ENCODE measurements around the gene SLC7A5. TPM values are rescaled to one million over a fixed set of nuclear protein-coding genes. Genes with fewer than 3 reads are reported as not detected.
"Not testable (repeated sequence)": the region's sequence is repeated elsewhere in the genome, so short reads cannot be mapped to it uniquely, and the experiment has no call there.

SLC7A5 gene
- total RNA-seq, 1 donor from 2014 or later = 127 TPM

DNA sequence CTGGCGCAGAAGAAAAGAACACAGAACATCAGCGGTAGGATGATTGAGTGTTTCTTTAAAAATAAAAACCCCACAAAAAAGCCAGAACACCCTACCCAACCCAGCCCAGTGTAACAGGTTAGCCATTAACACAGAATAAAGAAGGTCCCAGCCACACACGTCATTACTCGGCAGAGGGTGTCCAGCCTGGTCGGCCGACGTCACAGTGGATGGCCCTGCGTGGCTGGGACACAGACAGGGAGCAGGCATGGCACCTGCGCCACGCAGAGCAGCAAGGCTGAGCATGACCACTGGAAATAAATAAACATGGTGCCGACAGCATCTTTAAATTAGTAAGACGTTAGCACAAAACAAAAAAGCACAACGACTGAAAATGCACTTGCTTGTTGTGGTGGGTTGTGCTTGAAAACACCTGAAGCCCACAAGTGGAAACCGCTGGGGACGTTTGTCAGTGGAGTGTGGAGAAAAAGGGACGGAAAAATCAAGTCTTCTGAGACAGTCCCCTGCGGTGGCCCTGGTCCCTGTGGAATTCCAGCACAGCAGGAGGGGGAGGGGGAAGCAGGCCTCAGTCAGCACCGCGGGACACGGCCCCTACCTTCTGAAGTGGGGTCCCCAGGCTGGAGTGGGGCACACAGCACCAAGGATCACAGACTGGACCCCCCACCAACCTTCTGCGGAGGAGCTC, 39.2 kb downstream of the SLC7A5 start:
- Mint-ChIP-seq H3K36me3 (ENCODE audit: unreplicated experiment) (peaks cover 36% of the 10 kb centered on the region), H3K4me3 (ENCODE audit: unreplicated experiment) (no peak overlapping the region), H3K4me1 (ENCODE audit: unreplicated experiment) (peaks cover 10% of the 10 kb centered on the region), H3K27me3 (ENCODE audit: unreplicated experiment) (no peaks in the 10 kb centered on the region), H3K27ac (ENCODE audit: unreplicated experiment) (no peak overlapping the region), H3K9me3 (ENCODE audit: unreplicated experiment) (no peaks in the 10 kb centered on the region)
- no peak for DNase-seq (ENCODE audit: extremely low spot score, unreplicated experiment)
- TF ChIP-seq, protein P1, sequence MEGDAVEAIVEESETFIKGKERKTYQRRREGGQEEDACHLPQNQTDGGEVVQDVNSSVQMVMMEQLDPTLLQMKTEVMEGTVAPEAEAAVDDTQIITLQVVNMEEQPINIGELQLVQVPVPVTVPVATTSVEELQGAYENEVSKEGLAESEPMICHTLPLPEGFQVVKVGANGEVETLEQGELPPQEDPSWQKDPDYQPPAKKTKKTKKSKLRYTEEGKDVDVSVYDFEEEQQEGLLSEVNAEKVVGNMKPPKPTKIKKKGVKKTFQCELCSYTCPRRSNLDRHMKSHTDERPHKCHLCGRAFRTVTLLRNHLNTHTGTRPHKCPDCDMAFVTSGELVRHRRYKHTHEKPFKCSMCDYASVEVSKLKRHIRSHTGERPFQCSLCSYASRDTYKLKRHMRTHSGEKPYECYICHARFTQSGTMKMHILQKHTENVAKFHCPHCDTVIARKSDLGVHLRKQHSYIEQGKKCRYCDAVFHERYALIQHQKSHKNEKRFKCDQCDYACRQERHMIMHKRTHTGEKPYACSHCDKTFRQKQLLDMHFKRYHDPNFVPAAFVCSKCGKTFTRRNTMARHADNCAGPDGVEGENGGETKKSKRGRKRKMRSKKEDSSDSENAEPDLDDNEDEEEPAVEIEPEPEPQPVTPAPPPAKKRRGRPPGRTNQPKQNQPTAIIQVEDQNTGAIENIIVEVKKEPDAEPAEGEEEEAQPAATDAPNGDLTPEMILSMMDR (IDR thresholded peaks at IDR 0.05) = no peak

DNA sequence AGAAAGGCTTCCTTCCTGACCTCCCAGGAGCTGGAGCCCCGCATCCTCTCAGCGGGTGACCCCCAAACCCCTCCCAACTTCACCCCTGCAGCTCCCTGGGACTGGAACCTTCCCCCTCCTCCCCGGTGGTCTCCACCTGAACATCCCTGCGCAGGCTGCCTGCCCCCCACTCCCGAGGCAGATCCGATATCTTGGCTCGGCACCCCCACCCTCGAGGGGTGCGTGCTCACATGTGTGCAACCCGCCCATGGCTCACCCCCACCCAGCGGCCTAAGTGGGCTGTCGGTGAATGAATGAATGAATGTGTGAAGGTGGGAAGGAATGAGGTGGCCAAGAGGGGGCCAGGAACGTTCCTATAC, 39.7 kb downstream of the SLC7A5 start:
- Mint-ChIP-seq H3K27me3 (ENCODE audit: unreplicated experiment) (no peaks in the 10 kb centered on the region), H3K4me3 (ENCODE audit: unreplicated experiment) (no peak overlapping the region), H3K4me1 (ENCODE audit: unreplicated experiment) (peaks cover 5% of the 10 kb centered on the region), H3K36me3 (ENCODE audit: unreplicated experiment) (peaks cover 32% of the 10 kb centered on the region), H3K9me3 (ENCODE audit: unreplicated experiment) (no peaks in the 10 kb centered on the region), H3K27ac (ENCODE audit: unreplicated experiment) (no peak overlapping the region)
- DNase-seq (ENCODE audit: extremely low spot score, unreplicated experiment) = no peak
- TF ChIP-seq, protein P1 (IDR thresholded peaks at IDR 0.05) = no peak

DNA sequence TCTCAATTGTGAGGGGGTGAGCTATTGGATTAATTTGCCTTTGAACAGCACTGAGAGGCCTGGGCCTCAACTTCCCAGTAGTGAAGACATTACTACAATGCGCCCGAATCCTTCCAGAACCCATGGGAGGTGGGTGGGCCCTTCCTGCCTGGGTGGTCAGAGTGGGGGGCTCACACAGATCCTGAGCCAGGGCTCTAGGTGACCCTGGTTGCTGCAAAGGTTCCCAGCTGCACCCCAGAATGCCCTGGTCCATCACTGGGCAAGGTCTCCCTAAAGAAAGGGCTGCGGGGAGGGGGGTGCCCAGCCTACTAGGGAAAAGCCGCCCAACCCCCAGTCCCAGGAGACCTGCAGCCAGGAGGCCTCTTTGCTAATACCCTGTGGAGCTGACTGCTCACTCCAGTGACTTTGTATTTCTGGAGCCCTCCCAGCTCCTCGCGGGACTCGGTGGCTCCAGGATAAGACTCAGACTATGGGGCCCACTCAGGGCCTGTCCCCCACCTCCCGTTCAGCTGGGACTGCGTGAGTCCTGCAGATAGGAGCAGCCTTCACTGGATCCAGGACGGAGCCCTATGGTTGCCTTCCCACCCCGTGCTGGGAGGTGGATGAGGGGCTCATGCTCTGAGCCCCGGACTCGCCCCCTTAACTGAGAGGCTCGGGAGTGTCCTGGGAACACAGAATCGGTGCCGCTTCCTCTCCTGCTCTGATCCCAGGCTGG, 40.2 kb downstream of the SLC7A5 start:
- TF ChIP-seq, protein P1 (IDR thresholded peaks at IDR 0.05) = no peak
- Mint-ChIP-seq H3K27me3 (ENCODE audit: unreplicated experiment) (no peaks in the 10 kb centered on the region), H3K4me3 (ENCODE audit: unreplicated experiment) (no peak overlapping the region), H3K36me3 (ENCODE audit: unreplicated experiment) (peaks cover 28% of the 10 kb centered on the region), H3K9me3 (ENCODE audit: unreplicated experiment) (no peaks in the 10 kb centered on the region), H3K4me1 (ENCODE audit: unreplicated experiment) (peaks cover under 1% of the 10 kb centered on the region), H3K27ac (ENCODE audit: unreplicated experiment) (no peak overlapping the region)
- DNase-seq (ENCODE audit: extremely low spot score, unreplicated experiment) = no peak

DNA sequence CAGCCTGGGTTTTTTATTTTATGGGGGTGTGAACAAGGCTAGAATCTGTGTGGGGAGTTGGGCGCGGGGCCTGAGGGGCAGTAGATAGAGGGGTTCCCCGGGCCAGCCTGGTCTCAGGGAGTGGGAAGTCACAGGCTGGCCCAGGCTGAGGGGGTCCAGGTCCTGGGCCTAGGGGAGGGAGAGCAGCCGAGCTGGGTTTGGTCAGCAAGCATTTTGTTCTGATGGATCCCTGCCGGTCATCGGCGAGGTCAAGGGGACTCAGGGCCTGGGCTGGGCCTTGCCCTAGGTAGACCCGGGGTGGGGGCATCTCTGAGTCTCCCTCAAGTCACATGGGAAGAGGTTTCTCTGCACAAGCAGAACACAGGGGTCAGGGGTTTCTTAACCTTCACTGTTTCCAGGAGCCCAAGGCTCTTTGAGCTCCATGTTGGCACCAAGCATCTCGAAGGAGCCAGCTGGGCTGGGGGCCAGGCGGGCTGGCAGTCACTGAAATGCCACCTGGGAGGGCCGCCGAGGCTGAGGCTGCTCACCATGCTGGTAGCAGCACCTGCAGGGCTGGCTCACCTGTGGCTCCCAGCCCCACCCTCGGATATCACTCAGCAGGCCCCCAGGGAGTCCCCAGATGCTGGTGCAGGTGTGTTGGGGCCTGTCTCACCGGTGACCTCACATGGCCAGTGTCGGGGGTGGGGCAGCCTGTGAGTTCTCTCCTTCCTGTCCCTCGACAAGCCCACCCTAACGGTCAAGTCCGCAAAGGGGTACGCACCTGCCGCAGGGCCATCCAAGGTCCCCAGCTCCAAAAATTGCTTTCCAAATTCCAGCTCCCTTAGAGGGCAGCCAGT, 41.0 kb downstream of the SLC7A5 start:
- TF ChIP-seq, protein P1 (IDR thresholded peaks at IDR 0.05) = no peak
- Mint-ChIP-seq H3K36me3 (ENCODE audit: unreplicated experiment) (peaks cover 21% of the 10 kb centered on the region), H3K4me3 (ENCODE audit: unreplicated experiment) (no peak overlapping the region), H3K27ac (ENCODE audit: unreplicated experiment) (no peak overlapping the region), H3K27me3 (ENCODE audit: unreplicated experiment) (no peaks in the 10 kb centered on the region), H3K9me3 (ENCODE audit: unreplicated experiment) (no peaks in the 10 kb centered on the region), H3K4me1 (ENCODE audit: unreplicated experiment) (no peaks in the 10 kb centered on the region)
- no peak for DNase-seq (ENCODE audit: extremely low spot score, unreplicated experiment)

DNA sequence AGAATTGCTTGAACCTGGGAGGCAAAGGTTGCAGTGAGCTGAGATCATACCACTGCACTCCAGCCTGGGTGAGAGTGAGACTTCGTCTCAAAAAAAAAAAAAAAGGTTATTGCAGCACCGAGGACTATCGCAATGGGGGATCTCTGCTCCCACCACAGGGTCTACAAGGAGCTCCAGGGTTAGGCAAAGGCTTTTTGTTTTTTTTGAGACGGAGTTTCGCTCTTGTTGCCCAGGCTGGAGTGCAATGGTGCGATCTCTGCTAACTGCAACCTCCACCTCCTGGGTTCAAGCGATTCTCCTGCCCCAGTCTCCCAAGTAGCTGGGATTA, 41.8 kb downstream of the SLC7A5 start:
- not testable (repeated sequence) for H3K4me3 Mint-ChIP-seq (ENCODE audit: unreplicated experiment); H3K9me3 Mint-ChIP-seq (ENCODE audit: unreplicated experiment); H3K27ac Mint-ChIP-seq (ENCODE audit: unreplicated experiment); H3K4me1 Mint-ChIP-seq (ENCODE audit: unreplicated experiment); H3K27me3 Mint-ChIP-seq (ENCODE audit: unreplicated experiment); DNase-seq (ENCODE audit: extremely low spot score, unreplicated experiment)
- H3K36me3 Mint-ChIP-seq (ENCODE audit: unreplicated experiment) = peaks cover 20% of the 10 kb centered on the region
